HL-60 (cell line): Measurements from ENCODE around the gene MIDN.

ENCODE experiments used
- GABPA ChIP-seq: IDR thresholded peaks from 2 replicates; pipeline ENCODE4 v1.6.1; 2012; ENCODE audit warnings: low read depth
- POLR2AphosphoS5 ChIP-seq: IDR thresholded peaks from 2 replicates; pipeline ENCODE4 v1.6.1; 2012; ENCODE audit warnings: low read depth
- REST ChIP-seq: IDR thresholded peaks from 2 replicates; pipeline ENCODE4 v1.6.1; 2012; ENCODE audit warnings: low read depth; ENCODE audit not compliant: insufficient replicate concordance
- SPI1 ChIP-seq: IDR thresholded peaks from 2 replicates; pipeline ENCODE4 v1.6.1; 2012; ENCODE audit warnings: low read depth, mild to moderate bottlenecking, borderline replicate concordance
- TF ChIP-seq, protein P1 (sequence below): IDR thresholded peaks from one replicate; pipeline ENCODE4 v1.5.1; 2011; ENCODE audit warnings: low read length, control low read depth, inconsistent platforms; ENCODE audit not compliant: insufficient read depth

GRCh38 chr19:1230783-1231489, 17.4 kb upstream of the MIDN start:
- TF ChIP-seq POLR2AphosphoS5 (no peak), REST (no peak), GABPA (no peak), SPI1 (no peak)
- TF ChIP-seq, protein P1, sequence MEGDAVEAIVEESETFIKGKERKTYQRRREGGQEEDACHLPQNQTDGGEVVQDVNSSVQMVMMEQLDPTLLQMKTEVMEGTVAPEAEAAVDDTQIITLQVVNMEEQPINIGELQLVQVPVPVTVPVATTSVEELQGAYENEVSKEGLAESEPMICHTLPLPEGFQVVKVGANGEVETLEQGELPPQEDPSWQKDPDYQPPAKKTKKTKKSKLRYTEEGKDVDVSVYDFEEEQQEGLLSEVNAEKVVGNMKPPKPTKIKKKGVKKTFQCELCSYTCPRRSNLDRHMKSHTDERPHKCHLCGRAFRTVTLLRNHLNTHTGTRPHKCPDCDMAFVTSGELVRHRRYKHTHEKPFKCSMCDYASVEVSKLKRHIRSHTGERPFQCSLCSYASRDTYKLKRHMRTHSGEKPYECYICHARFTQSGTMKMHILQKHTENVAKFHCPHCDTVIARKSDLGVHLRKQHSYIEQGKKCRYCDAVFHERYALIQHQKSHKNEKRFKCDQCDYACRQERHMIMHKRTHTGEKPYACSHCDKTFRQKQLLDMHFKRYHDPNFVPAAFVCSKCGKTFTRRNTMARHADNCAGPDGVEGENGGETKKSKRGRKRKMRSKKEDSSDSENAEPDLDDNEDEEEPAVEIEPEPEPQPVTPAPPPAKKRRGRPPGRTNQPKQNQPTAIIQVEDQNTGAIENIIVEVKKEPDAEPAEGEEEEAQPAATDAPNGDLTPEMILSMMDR, result no peak
